ENCODE results near the gene GLRA1.
"Not testable (repeated sequence)": the region's sequence is repeated elsewhere in the genome, so short reads cannot be mapped to it uniquely, and the experiment has no call there.

GLRA1 gene

GRCh38 chr5:151897896-151898295 lies 26.8 kb downstream of the GLRA1 start:
- H3K4me1 ChIP-seq = no peaks in the 10 kb centered on the region
- no peaks in the 10 kb centered on the region for H3K36me3 ChIP-seq
- no peak for DNase-seq
- H3K4me3 ChIP-seq (ENCODE audit: low read depth, low read length) = no peak overlapping the region
- no peak for TF ChIP-seq CTCF (IDR thresholded peaks at IDR 0.05; ENCODE audit: low read depth, low read length)
- H3K27me3 ChIP-seq = no peaks in the 10 kb centered on the region
- H3K9me3 ChIP-seq = no peaks in the 10 kb centered on the region

- DNase-seq = no peak
- Histone ChIP-seq H3K4me1 (no peaks in the 10 kb centered on the region), H3K4me3 (ENCODE audit: low read depth, low read length) (no peak overlapping the region), H3K36me3 (no peaks in the 10 kb centered on the region), H3K27me3 (no peaks in the 10 kb centered on the region), H3K9me3 (no peaks in the 10 kb centered on the region)
- no peak for TF ChIP-seq CTCF (IDR thresholded peaks at IDR 0.05; ENCODE audit: low read depth, low read length)
Measured at GRCh38 chr5:151897020-151897552, 27.6 kb downstream of the GLRA1 start.

- TF ChIP-seq CTCF (IDR thresholded peaks at IDR 0.05; ENCODE audit: low read depth, low read length) = no peak
- Histone ChIP-seq H3K4me3 (ENCODE audit: low read depth, low read length) (no peak overlapping the region), H3K36me3 (no peaks in the 10 kb centered on the region), H3K9me3 (no peaks in the 10 kb centered on the region), H3K4me1 (no peaks in the 10 kb centered on the region), H3K27me3 (no peaks in the 10 kb centered on the region)
- no peak for DNase-seq
Measured at GRCh38 chr5:151896031-151896691, 28.5 kb downstream of the GLRA1 start.

GRCh38 chr5:151895660-151896030 lies 29.0 kb downstream of the GLRA1 start:
- DNase-seq = no peak
- no peaks in the 10 kb centered on the region for H3K4me1 ChIP-seq
- no peaks in the 10 kb centered on the region for H3K36me3 ChIP-seq
- no peaks in the 10 kb centered on the region for H3K27me3 ChIP-seq
- H3K9me3 ChIP-seq = no peaks in the 10 kb centered on the region
- H3K4me3 ChIP-seq (ENCODE audit: low read depth, low read length) = no peak overlapping the region
- TF ChIP-seq CTCF (IDR thresholded peaks at IDR 0.05; ENCODE audit: low read depth, low read length) = no peak

- DNase-seq; H3K4me1 ChIP-seq; H3K4me3 ChIP-seq (ENCODE audit: low read depth, low read length); H3K36me3 ChIP-seq; H3K27me3 ChIP-seq; H3K9me3 ChIP-seq: not testable (repeated sequence)
Measured at GRCh38 chr5:151893485-151893884, 31.2 kb downstream of the GLRA1 start.

- TF ChIP-seq CTCF (IDR thresholded peaks at IDR 0.05; ENCODE audit: low read depth, low read length) = no peak
- Histone ChIP-seq H3K4me3 (ENCODE audit: low read depth, low read length) (no peak overlapping the region), H3K4me1 (no peaks in the 10 kb centered on the region), H3K36me3 (no peaks in the 10 kb centered on the region), H3K27me3 (no peaks in the 10 kb centered on the region), H3K9me3 (no peaks in the 10 kb centered on the region)
- no peak for DNase-seq
Measured at GRCh38 chr5:151892393-151892792, 32.3 kb downstream of the GLRA1 start.
